T-helper 9 cell (primary cell): Measurements from ENCODE around the gene TBCC.
"Not testable (repeated sequence)": the region's sequence is repeated elsewhere in the genome, so short reads cannot be mapped to it uniquely, and the experiment has no call there.

Source experiments
- DNase-seq: peaks from one replicate; pipeline ENCODE4 v3.0.0-alpha.2; 2020

Gene TBCC

GRCh38 chr6:42769836-42770235, 23.9 kb upstream of the TBCC start:
- DNase-seq: no peak

DNA sequence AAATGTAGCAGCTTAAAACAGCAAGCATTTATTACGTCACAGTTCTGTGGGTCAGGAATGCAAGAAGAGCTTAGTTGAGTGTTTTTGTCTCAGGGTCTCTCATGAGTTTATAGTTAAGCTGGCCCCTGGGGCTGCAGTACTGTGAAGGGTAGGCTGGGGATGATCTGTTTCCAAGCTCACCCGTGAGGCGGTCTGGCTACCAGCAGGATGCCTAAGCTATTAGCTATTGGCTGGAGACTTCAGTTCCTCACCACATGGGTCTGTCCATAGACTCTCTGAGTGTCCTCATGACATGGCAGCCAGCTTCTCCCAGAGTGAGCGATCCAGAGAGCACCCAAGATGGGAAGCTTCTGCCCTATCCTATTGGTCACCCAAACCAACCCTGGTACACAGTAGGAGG, 23.1 kb upstream of the TBCC start:
- no peak for DNase-seq

DNA sequence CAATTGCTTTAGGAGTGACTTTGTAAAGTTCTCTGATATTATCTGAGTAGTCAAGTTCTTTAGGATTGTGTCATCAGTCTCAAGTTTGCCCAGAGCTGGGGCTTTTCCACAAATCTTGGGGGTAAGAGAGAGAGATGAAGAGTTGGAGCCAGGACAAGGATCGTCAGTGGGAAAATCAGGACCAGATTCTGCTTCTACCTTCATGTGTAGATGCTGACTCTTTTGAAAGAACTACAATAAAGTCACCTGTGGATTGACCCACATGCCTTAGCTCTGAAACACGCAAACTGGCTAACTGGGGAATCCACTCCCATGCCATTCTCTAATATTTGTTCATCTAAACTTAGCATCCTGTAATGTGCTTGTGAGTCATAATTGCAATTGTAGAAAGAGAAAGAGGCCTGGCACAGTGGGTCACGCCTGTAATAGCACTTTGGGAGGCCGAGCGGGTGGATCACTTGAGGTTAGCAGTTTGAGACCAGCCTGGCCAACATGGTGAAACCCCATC, 20.3 kb upstream of the TBCC start:
- no peak for DNase-seq

DNA sequence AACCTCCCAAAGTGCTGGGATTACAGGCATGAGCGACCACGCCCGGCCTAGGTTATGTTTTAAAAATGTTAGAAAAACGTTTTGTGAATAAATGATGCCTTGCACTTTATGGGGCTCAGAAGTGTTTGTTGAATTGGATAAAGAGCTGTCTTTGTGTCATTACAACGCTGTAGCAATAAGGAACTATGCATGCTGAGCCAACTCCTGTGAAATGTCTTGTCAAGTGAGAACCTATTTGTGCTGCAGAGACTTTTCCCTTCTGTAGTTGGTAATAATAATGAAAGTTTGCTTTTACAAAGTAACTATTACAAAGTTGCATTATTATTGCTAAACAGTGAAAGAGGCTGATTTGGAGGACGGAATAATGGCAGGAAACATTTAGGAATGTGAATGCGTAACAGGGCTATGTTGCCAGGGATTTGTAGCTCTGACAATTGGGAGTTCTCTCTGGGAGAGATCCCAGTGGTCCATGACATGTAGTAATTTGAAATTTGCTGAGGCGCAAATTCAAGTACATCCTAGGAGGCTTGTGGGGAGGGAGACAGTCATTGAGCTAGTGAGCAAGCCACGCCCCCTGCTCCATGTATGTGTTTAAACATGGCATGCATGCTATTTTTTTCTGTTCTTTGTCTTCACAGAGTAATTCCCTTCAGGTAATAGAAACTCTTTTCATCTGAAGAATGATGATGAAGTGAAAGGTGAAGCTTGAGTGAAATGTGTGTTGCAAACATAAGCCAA, 19.2 kb upstream of the TBCC start:
- DNase-seq: no peak

DNA sequence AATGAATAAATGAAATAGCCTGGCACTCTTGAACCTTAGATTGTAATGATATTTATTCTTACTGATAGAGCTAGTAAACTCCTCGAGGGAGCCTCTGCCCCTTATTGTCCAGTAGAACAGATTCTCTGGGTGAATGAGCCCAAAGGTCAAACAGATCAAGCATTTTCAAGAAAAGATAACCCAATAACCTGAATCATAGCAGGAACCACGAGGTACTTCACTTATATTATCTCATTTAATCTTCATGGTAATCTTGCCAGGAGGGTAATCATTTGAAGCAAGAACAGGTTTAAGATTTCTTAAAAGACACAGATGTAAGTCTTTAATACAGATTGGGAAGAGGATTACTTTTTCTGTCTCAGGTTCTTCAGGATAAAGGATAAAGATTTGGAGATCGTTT, 17.0 kb upstream of the TBCC start:
- no peak for DNase-seq

- no peak for DNase-seq
These were observed 16.5 kb upstream of the TBCC start for GRCh38 chr6:42762426-42762859.

DNA sequence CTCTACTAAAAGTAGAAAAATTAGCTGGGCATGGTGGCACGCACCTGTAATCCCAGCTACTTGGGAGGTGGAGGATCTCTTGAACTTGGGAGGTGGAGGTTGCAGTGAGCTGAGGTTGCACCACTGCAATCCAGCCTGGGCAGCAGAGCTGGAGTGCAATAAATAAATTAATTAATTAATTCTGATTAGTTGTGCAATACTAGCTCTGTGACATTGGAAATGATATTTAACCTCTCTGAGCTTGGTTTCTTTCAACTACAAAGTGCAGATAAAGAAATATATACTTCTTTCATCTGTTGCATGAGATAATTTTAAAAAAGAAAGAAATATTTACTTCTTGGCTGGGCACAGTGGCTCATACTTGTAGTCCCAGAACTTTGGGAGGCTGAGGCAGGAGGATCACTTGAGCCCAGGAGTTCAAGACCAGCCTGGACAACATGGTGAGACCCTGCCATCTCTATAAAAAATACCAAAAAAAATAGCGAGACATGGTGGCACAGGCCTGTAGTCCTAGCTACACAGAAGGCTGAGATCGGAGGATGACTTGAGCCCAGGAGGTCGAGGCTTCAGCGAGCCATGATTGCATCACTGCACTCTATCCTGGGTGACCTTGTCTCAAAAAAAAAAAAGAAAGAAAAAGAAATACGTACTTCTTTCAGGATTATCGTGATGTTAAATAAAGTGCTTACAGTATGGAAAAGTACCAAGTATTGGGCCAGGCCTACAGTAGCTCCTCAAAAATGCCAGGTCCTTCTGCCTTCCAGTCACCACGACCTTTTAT, 15.6 kb upstream of the TBCC start:
- no peak for DNase-seq

DNA sequence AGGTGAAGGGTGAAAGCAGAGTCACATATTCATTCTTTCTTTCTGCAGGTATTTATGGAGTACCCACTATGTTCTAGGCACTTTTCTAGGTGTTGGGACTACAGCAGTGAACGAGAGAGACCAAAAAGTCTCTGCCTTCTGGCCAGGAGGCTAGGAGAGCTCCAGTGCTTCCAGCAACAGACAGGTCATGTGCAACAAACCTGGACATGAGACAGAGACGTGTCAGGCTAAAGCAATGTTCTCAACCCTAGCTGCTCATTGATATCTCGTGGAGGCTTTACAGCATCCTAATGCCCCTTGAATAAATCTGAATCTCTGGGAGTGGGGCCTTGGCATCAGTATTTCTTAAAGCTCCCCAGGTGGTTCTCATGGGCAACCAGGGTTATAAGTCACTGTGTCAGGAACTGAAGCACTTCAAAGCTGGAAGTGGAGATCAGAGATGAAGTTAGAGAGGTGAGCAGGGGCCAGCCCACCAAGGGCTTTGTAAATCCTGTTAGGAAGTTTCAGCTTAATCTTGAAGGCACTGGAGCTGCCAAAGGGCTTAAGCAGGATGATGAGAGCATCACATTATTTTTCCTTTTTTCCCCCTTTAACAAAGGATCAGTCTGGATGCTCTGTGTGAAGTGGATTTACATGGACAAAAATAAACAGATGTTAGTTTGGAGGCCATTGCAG, 13.0 kb upstream of the TBCC start:
- DNase-seq: no peak

DNA sequence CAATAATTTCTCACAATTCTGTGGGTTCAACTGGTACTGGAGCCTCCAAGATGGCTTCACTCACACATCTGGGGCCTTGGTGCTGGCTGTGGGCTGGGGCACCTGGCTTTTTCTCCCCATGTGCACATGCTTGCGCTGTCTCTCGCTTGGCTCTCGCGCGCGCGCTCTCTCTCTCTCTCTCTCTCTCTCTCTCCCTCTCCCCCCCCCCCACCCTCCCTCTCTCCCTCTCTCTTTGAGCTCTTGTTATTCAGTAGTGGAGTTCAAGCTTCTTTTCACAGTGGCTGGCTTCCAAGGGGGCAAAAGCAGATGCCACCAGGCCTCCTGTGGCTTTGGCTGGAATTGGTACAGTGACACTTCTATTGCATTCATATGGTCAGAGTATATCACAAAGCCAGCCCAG, 10.8 kb upstream of the TBCC start:
- DNase-seq: no peak

- no peak for DNase-seq
These were observed 8.9 kb upstream of the TBCC start for GRCh38 chr6:42754759-42755158.

- DNase-seq: no peak
These were observed 5.2 kb upstream of the TBCC start for GRCh38 chr6:42751055-42751454.

DNA sequence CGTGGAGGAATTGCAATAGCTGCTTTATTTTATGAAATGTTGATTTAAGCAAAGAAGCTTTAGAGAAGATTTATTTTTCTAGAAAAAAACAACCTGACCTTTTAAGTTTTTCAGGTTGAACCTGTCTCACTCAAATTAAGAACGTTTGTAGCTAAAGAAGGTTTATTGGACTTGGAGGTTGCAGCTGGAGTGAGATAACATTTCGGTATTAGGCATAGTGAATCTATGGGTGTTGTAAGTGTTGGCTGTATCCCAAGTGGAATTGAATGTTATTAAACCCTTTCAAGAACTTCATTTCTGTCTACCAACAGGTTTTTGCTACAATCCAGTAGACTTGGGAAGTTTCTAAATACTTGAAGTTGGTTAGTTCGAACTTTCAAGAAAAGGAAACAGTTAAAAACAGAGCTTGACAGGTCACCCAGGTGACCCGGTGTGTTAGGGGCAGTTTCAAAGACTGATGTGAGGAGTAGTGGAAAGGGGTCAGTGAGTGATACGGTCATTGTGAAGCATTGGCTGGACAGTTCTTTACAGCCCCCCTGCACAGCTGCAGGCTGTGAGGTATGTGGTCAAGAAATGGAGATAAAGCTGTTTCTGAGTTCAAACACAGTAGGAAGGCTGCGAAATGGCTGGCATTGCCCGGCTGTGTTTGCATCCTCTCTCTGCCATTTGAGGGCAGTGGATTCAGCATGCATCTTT, 2.4 kb upstream of the TBCC start:
- DNase-seq: no peak

DNA sequence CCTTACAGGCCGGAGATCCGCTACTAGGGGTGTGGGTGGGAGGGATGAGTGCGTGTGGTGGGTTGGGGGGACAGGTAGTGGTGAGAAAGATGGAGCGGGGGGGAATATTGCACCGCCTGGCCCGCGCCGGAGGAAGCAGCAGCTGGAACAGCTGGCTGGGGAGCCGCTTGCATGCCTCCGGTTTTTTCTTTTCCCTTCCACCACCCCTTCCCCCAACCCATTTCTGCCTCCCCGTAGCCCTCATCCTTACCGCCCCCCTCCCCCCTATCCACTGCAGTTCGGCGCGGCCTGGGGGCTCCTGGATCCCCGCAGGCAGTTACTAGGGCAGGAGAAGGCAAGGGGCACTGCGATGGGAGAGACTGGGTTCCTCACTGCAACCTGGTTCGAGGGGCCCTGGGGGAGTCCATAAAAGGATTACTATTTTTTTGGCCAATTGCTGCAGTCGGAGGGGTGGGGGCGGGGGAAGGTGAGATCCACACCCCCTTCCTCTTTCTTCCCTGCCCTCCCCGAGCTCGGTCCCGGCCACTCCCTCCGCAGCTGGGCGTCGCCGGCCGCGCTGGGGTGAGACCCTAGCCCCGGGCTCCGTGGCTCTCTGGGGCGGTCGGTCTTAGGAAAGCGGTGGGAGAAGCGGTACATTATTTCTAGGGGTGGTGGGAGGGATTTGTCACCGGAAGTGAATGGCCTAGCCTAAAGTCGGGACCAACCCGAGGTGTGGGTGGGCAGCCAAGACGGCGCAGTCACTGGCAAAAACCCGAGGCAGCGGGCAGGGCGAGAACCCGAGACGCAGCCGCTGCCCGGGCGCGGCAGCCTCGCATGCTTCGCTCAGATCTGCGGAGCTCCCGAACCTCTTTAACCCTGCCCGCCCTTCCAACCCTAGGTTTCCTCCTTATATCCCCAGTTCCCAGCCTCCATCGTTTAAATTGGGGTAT, 824 bp upstream of the TBCC start:
- DNase-seq: peak; percentile 64

DNA sequence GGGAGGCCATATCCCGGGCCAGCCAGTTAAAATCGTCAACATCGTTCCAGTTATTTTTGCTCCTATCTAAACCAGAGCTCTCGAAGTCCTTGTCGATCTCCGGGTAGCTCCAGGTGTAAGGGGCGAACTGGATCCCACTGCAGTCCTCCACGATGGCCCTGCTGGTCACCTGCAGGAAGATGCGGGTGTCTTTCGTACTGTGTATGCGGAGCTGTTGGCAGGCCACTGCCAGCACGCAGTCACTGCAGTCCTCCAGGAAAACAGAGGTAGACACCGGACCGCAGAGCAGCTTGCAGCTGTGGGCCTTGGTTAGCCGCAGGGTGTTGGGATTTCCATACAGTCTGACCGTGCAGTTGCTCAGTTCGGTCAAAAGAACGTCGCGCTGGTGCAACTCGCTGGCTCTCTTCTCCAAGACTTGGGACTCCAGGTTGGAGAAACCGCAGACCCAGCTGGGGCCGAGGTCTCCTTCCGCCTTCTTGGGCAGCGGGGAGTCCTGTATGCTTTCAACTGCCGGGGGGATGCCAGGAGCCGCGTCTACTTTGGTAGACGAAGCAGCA, 742 bp downstream of the TBCC start:
- DNase-seq: peak; percentile 6

DNA sequence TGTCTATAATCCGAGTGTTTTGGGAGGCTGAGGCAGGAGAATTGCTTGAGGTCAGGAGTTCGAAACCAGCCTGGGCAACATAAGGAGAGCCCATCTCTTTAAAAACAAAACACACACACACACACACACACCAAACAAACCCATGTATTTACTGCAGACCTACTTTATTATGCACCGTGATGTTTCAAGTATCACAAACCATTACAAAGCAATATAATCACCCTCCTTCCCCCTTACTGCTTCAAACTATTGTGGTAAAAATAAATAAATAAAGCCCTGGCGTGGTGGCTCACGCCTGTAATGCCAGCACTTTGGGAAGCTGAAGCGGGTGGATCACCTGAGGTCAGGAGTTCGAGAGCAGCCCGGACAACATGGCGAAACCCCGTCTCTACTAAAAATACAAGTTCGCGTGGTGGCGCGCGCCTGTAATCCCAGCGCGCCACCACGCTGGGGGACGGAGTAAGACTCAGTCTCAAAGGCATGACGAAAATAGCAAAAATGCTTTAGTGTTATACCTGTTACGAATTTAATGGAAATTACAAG, 1.5 kb downstream of the TBCC start:
- no peak for DNase-seq

DNA sequence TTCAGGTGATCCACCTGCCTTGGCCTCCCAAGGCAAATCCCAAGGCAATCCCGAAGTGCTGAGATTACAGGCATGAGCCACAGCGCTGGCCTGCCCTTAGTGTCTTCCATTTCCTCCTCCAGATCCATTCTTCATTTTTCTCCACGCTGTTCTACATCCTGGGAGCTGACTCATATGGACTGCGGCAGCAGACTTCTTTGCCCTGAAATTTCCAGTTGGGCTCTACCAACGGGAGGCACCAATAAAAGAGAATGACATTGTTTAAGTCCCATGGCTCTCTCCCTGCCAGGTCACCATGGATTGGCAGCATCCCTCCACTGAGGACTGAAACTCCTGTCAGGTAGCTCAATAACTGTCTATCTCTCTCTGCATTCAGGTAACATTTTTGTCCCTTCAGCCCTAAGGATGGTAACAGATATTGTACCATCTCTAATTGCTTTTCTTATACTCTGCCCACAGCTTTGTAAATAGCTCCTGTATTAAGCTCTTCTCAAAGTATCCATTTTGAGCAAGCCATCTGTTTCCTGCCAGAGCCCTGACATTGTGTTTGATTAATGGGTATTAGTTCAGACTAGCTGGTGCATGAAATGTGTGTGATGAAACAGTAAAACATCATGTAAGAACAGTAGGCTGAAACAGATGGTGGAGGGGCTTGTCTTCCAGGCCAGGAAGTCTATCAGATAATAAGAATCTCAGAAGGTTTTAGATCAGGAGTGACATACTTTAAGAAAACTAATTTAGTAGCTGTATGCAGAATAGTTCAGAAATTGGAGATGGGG, 3.6 kb downstream of the TBCC start:
- no peak for DNase-seq

DNA sequence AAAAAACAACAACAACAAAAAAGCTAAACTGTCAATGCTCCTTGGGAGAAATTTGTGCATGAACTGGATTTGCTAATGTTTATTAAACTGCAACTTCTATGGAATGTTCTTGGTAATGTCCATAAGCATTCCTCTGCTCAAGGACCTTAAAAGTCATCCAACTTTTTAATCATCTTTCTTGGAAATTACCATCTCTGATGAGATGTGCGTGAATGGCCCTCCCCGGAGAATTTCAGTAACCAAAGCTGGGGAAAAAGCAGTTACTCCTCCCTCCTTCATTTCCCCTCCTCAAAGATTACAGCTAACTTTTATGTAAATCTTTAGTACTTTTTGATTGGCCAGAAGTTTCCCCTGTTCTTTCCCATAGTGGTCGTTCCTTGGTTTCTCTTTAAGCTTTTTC, 5.2 kb downstream of the TBCC start:
- no peak for DNase-seq

GRCh38 chr6:42735976-42736375, 9.9 kb downstream of the TBCC start:
- no peak for DNase-seq

GRCh38 chr6:42733867-42734481, 11.9 kb downstream of the TBCC start:
- DNase-seq: not testable (repeated sequence)

DNA sequence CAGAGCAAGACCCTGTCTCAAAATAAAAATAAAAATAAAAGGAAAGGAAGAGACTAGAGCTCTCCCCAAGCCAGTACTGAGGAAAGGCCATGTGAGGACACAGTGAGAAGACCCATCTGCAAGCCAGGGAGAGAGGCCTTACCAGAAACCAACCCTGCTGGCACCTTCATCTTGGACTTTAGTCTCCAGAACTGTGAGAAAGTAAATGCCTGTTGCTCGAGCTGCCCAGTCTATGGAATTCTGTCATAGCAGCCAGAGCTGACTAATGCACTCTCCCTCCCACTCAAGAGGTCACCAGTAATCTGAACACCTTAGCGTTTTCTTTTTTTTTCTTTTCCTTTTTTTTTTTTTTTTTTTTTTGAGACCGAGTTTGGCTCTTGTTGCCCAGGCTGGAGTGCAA, 16.2 kb downstream of the TBCC start:
- no peak for DNase-seq
